Measurements from ENCODE around the gene AMBRA1. TPM values are rescaled to one million over a fixed set of nuclear protein-coding genes. Genes with fewer than 3 reads are reported as not detected.
A peak's percentile ranks its signal among the peaks of the same experiment; 100 is the strongest.

The AMBRA1 gene
- total RNA-seq, 3 donors from 2014 or later, result 32.5 to 38.9 (median 34.1) TPM

DNA sequence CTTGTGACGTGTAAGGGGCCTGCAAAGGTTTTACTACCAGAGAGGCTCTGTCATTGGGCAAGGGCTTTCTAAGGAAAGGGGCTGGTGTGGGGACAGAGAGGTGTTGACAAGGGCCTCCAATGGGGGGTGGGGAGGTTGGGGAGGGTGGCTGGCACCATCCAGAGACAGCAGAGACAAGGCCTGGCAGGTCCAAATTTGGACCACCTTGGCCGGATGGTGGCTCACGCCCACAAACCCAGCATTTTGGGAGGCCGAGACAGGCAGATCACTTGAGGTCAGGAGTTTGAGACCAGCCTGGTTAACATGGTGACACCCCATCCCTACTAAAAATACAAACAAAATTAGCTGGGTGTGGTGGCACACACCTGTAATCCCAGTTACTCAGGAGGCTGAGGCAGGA, 200.1 kb downstream of the AMBRA1 start:
- intact Hi-C loops (cut with DNase I; ENCODE audit: low total_unique reads), result loop anchor here (5.0 to 10.0 kb wide), 2 partner anchors 211 to 251 kb away; no protein-coding TSS in a partner anchor
- H3K27me3 ChIP-seq, result peaks cover 19 to 32% of the 10 kb centered on the region in 2 donors
- peaks cover 20 to 29% of the 10 kb centered on the region in 2 donors for H3K4me1 ChIP-seq
- TF ChIP-seq POLR2A (IDR thresholded peaks at IDR 0.05) (no peak), POLR2AphosphoS5 (IDR thresholded peaks at IDR 0.05) (no peak)
- TF ChIP-seq, protein P1, sequence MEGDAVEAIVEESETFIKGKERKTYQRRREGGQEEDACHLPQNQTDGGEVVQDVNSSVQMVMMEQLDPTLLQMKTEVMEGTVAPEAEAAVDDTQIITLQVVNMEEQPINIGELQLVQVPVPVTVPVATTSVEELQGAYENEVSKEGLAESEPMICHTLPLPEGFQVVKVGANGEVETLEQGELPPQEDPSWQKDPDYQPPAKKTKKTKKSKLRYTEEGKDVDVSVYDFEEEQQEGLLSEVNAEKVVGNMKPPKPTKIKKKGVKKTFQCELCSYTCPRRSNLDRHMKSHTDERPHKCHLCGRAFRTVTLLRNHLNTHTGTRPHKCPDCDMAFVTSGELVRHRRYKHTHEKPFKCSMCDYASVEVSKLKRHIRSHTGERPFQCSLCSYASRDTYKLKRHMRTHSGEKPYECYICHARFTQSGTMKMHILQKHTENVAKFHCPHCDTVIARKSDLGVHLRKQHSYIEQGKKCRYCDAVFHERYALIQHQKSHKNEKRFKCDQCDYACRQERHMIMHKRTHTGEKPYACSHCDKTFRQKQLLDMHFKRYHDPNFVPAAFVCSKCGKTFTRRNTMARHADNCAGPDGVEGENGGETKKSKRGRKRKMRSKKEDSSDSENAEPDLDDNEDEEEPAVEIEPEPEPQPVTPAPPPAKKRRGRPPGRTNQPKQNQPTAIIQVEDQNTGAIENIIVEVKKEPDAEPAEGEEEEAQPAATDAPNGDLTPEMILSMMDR (IDR thresholded peaks at IDR 0.05), result no peak
- no peaks in the 10 kb centered on the region for H3K36me3 ChIP-seq
- no peaks in the 10 kb centered on the region for H3K9me3 ChIP-seq
- no peak overlapping the region for H3K4me3 ChIP-seq
- no peak overlapping the region for H3K27ac ChIP-seq
- no peak for DNase-seq (ENCODE audit: low spot score in 2 of 2)

DNA sequence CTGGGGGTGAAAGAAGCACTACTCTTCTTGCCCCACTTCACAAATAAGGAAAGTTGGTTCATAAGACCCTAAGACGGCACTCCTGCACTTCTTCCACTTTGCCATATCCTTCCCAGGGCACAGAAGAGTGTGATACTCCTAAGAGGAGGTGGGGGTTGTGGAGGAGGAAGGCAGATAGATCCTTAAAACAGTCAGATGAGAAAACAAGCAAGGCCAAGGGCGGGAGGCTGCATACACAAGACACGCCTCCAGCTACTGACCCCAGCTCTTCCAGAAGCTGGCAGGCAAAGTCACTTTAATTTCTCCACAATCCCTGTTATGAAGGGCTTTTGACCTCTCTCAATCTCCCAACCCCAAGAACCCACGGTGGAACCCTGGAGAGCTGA, 200.6 kb downstream of the AMBRA1 start:
- DNase-seq (ENCODE audit: low spot score in 2 of 2), result no peak
- H3K27ac ChIP-seq, result no peak overlapping the region
- H3K4me3 ChIP-seq, result no peak overlapping the region
- H3K27me3 ChIP-seq, result peaks cover 19 to 38% of the 10 kb centered on the region in 2 donors
- no peaks in the 10 kb centered on the region for H3K9me3 ChIP-seq
- H3K4me1 ChIP-seq, result peaks cover 20 to 29% of the 10 kb centered on the region in 2 donors
- TF ChIP-seq, protein P1 (IDR thresholded peaks at IDR 0.05), result no peak
- no peak for TF ChIP-seq POLR2AphosphoS5 (IDR thresholded peaks at IDR 0.05)
- TF ChIP-seq POLR2A (IDR thresholded peaks at IDR 0.05), result no peak
- no peaks in the 10 kb centered on the region for H3K36me3 ChIP-seq
- intact Hi-C loops (cut with DNase I; ENCODE audit: low total_unique reads), result loop anchor here (5.0 to 10.0 kb wide), 2 partner anchors 212 to 251 kb away; no protein-coding TSS in a partner anchor

DNA sequence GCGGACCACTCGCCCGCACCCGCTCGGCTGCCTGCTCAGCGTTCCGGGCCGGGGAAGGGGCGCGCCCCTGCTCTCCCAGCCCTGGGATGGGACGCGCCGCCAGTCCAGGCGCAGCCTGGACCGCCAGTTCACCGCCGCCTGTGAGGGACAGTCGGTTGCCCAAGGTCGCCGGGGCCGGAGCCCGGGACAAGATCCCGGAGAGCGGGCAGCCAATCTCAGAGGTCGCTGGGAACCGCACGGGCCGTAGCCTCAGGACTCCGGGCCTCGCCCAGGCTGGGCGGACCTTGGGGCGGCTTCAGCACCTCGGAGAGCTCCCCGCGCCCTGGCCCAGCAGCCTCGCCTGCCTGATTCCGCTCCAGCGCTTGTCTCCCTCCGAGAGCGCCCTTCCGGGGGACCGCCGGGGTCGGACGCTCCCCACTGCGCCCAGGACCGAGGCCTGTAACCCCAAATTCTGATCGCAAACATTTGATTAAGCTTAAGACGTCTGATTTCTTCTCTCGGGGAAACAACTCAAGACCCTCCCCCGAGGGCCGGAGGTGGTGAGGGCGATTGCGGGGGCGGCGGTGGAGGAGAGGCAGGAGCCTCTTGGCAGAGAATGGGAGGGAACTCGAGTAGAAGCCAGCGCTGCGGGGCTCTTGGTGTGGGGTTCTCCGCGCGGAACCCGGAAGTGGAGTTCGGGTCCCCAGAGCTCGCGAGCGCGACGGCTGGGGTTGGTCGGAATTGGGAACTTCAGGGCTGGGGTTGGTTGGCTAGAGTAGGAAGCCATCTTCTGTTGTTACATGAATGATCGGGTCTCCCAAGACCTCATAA, 201.2 kb downstream of the AMBRA1 start:
- TF ChIP-seq POLR2A (IDR thresholded peaks at IDR 0.05) (no peak), POLR2AphosphoS5 (IDR thresholded peaks at IDR 0.05) (peak in 2 of 3 donors; percentile 26 to 53)
- TF ChIP-seq, protein P1 (IDR thresholded peaks at IDR 0.05), result no peak
- peak; percentile 41 to 87 for DNase-seq (ENCODE audit: low spot score in 2 of 2)
- no peak overlapping the region for H3K27ac ChIP-seq
- peaks cover 20 to 29% of the 10 kb centered on the region in 2 donors for H3K4me1 ChIP-seq
- intact Hi-C loops (cut with DNase I; ENCODE audit: low total_unique reads), result loop anchor here (5.0 to 10.0 kb wide), 2 partner anchors 212 to 250 kb away; no protein-coding TSS in a partner anchor
- H3K36me3 ChIP-seq, result no peaks in the 10 kb centered on the region
- no peaks in the 10 kb centered on the region for H3K9me3 ChIP-seq
- peaks cover 20 to 44% of the 10 kb centered on the region in 2 donors for H3K27me3 ChIP-seq
- peak overlapping the region; percentile 28 to 76 (median 50) for H3K4me3 ChIP-seq

DNA sequence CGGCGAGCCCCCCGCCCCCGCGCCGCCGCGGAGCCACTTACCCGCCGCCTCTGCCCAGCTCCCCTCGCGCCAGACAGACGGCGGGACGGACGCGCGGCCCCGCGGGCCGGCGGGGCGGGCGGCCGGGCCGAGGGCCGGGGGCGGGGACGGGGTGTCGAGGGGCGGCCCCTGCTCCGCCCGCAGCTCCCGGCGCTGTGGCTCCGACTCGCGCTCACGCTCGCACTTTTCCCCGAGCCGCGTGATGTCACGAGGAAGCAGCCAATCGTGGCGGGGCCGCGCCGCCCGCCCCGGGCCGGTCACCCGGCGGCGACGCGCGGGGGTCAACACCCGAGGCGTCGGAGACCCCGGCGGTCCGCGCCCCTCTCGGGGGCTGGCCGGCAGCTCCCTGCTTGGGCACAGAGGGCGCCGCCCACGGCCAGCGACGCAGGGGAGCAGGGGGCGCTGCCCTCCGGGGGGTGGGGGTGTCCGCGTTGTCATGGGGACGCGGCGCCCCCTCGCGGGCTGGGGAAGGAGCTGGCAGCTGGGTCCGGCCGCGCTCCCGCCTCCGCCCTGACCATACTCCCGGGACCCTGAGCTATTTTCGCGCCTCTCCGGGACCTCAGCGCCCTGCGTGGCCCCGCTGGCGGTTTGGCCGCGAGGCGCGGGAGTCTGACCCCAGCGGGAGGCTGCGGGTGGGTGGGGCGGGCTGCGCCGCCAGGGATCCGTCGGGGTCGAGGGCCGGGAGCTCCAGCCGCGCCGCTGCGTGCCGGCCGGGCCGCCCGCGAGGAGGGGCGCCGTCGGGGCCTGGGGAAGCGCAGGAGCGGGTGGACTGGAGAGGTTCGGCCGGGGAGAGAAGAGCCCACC, 202.0 kb downstream of the AMBRA1 start, which contains the start of gene CHRM4:
Gene CHRM4, minus strand, starts transcription at position 199 of the 843 bp plus-strand sequence. CDS start 5,219 bp downstream, outside the sequence.
- intact Hi-C loops (cut with DNase I; ENCODE audit: low total_unique reads), result loop anchor here (5.0 to 10.0 kb wide), 2 partner anchors 213 to 249 kb away; no protein-coding TSS in a partner anchor
- Histone ChIP-seq H3K27ac (no peak within 1 kb of the TSS), H3K4me3 (peak within 1 kb of the TSS; percentile 28 to 76 (median 50))

More for the DNA sequence above, 202.0 kb downstream of the AMBRA1 start, which contains the start of gene CHRM4:
- no peak for DNase-seq (ENCODE audit: low spot score in 2 of 2)
- Histone ChIP-seq H3K9me3 (no peaks in the 10 kb centered on the region), H3K36me3 (no peaks in the 10 kb centered on the region), H3K27me3 (peaks cover 22 to 47% of the 10 kb centered on the region in 2 donors), H3K4me1 (peaks cover 20 to 29% of the 10 kb centered on the region in 2 donors)
- TF ChIP-seq POLR2AphosphoS5 (IDR thresholded peaks at IDR 0.05) (no peak), POLR2A (IDR thresholded peaks at IDR 0.05) (no peak)
- TF ChIP-seq, protein P1 (IDR thresholded peaks at IDR 0.05), result no peak

Measured in breast epithelium (tissue), 4 donors.